ENCODE results near the gene CROCC2.

DNA sequence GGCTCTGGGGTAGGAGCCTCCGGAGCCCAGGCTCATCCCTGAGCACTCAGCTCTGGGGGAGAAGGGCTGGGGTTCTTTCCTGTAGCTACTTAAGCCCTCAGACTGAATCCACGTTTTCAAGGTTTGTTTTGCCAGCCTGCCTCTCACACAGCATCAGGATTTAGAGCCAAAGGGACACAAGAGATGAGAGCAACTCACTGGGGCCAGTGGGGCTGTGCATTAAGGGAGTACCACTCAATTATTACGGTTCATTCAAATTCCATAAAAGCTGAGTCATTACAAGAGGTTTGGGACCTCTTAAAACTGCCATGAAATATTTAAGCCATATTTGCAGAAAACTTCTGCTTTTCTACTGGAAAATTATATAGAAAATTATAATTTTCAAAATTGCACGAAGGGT, 75.1 kb downstream of the CROCC2 start:
- no peak for TF ChIP-seq POLR2A (IDR thresholded peaks at IDR 0.05; ENCODE audit: low read length)
- no peak for TF ChIP-seq CTCF (IDR thresholded peaks at IDR 0.05)
- no peak for TF ChIP-seq JUNB (IDR thresholded peaks at IDR 0.05)
- TF ChIP-seq BHLHE40 (IDR thresholded peaks at IDR 0.05; ENCODE audit: low read depth, low read length) = no peak
- no peak for TF ChIP-seq RFX5 (IDR thresholded peaks at IDR 0.05)
- TF ChIP-seq, protein P1, sequence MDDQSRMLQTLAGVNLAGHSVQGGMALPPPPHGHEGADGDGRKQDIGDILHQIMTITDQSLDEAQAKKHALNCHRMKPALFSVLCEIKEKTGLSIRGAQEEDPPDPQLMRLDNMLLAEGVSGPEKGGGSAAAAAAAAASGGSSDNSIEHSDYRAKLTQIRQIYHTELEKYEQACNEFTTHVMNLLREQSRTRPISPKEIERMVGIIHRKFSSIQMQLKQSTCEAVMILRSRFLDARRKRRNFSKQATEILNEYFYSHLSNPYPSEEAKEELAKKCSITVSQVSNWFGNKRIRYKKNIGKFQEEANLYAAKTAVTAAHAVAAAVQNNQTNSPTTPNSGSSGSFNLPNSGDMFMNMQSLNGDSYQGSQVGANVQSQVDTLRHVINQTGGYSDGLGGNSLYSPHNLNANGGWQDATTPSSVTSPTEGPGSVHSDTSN (IDR thresholded peaks at IDR 0.05) = no peak
- TF ChIP-seq JUN (IDR thresholded peaks at IDR 0.05) = no peak
- TF ChIP-seq MYC (IDR thresholded peaks at IDR 0.05; ENCODE audit: borderline replicate concordance, low read length) = no peak
- no peak for TF ChIP-seq EP300 (IDR thresholded peaks at IDR 0.05)
